HG02852 (cell line): ENCODE results near the gene HLA-DQA2.
"Not testable (repeated sequence)": the region's sequence is repeated elsewhere in the genome, so short reads cannot be mapped to it uniquely, and the experiment has no call there.

Experiments used
- ATAC-seq: cut with Tn5 transposase; IDR thresholded peaks from one replicate; pipeline ENCODE4 v1.9.1; 2021; ENCODE audit warnings: mild to moderate bottlenecking, moderate library complexity; ENCODE audit not compliant: unreplicated experiment

HLA-DQA2 gene

GRCh38 chr6:32741031-32741960 is at the start of gene HLA-DQA2:
Gene HLA-DQA2 (plus strand): TSS chr6:32741391. CDS start chr6:32741444, 53 bp downstream.
- ATAC-seq, result no peak

- no peak for ATAC-seq
Observed at GRCh38 chr6:32692019-32692418, 49.2 kb upstream of the HLA-DQA2 start.

- ATAC-seq, result no peak
Observed at GRCh38 chr6:32697031-32697430, 44.2 kb upstream of the HLA-DQA2 start.

- no peak for ATAC-seq
Observed at GRCh38 chr6:32700391-32701040, 40.7 kb upstream of the HLA-DQA2 start.

GRCh38 chr6:32703347-32703746 is 37.8 kb upstream of the HLA-DQA2 start:
- no peak for ATAC-seq

- ATAC-seq, result not testable (repeated sequence)
Observed at GRCh38 chr6:32705164-32705563, 36.0 kb upstream of the HLA-DQA2 start.

- ATAC-seq, result no peak
Observed at GRCh38 chr6:32709625-32710024, 31.6 kb upstream of the HLA-DQA2 start.

GRCh38 chr6:32713241-32713640 is 27.9 kb upstream of the HLA-DQA2 start:
- ATAC-seq, result no peak

GRCh38 chr6:32716396-32716795 is 24.8 kb upstream of the HLA-DQA2 start:
- ATAC-seq, result no peak

GRCh38 chr6:32718879-32719278 is 22.3 kb upstream of the HLA-DQA2 start:
- no peak for ATAC-seq

- no peak for ATAC-seq
Observed at GRCh38 chr6:32738126-32738525, 3.1 kb upstream of the HLA-DQA2 start.

GRCh38 chr6:32742374-32742773 is 1.2 kb downstream of the HLA-DQA2 start:
- ATAC-seq, result no peak

- no peak for ATAC-seq
Observed at GRCh38 chr6:32744776-32745175, 3.6 kb downstream of the HLA-DQA2 start.

- ATAC-seq, result not testable (repeated sequence)
Observed at GRCh38 chr6:32745649-32746048, 4.5 kb downstream of the HLA-DQA2 start.

GRCh38 chr6:32752580-32752979 is 11.4 kb downstream of the HLA-DQA2 start:
- ATAC-seq, result no peak

GRCh38 chr6:32759669-32760068 is 18.5 kb downstream of the HLA-DQA2 start:
- ATAC-seq, result no peak

GRCh38 chr6:32761072-32761471 is 19.9 kb downstream of the HLA-DQA2 start:
- ATAC-seq, result no peak

GRCh38 chr6:32761548-32761947 is 20.4 kb downstream of the HLA-DQA2 start:
- no peak for ATAC-seq

- ATAC-seq, result no peak
Observed at GRCh38 chr6:32763421-32763820, 22.2 kb downstream of the HLA-DQA2 start, which contains the start of gene HLA-DQB2. Gene HLA-DQB2 (minus strand): TSS chr6:32763532. CDS start chr6:32763470, 62 bp downstream.

GRCh38 chr6:32764048-32764447 is 22.9 kb downstream of the HLA-DQA2 start:
- ATAC-seq, result no peak

GRCh38 chr6:32772656-32773055 is 31.5 kb downstream of the HLA-DQA2 start:
- ATAC-seq, result no peak

- ATAC-seq, result no peak
Observed at GRCh38 chr6:32774426-32774825, 33.2 kb downstream of the HLA-DQA2 start.
